HG03039 (cell line): ENCODE measurements around the gene ZNF454.

Experiments
- ATAC-seq: cut with Tn5 transposase; IDR thresholded peaks from one replicate; pipeline ENCODE4 v1.9.1; 2021; ENCODE audit warnings: mild to moderate bottlenecking, moderate library complexity; ENCODE audit not compliant: unreplicated experiment

Gene ZNF454

GRCh38 chr5:178940569-178941360 is at the start of gene ZNF454:
Gene ZNF454 (plus strand): TSS chr5:178941198. CDS start chr5:178942792, 1,594 bp downstream.
- ATAC-seq = no peak

DNA sequence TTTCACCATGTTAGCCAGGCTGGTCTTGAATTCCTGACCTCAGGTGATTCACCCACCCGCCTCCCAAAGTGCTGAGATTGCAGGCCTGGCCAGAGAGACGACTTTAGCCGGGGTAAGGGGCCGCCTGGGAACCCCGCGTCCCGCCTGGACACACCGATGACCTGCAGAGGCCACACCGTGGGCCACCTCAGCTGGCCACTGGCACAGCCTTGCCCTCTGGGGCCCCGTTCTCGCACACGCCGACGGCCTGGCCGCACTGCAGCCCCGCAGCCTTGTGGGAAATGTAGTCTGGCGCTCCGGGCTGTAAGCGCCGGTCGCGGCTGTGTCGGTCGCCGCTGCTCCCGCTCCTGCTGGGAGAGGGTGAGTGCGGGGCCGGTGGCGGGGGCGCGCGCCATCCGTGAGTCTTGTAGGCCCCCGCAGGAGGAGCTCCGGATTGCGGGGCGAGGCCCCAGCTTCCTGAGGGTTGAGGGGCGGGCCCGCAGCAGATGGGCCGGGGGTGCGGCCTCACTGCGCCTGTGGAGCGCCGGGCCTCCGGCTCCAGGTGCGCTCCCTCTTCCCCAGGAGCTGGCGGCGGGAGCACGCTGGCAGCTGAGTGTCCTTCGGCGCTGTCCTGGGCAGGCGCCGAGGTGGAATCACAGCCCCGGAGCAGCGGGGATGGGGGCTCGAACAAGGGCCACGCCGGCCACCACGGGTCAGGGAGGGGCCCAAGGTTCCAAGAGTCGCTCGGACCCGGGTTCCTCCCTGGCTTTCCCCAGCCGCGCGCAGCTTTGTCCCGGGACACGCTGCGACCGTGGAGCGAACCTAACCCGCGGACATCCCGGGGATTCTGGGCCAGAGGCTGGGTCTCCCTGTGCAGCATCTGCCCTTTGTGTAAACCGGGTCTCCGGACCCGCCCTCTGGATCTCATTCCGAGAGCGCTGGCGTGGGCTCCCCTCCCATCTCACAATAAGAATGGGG is 45.1 kb upstream of the ZNF454 start, which contains the start of gene ZFP2:
ZFP2 (plus strand) TSS at position 299 of the 957 bp plus-strand sequence. CDS start 35,401 bp downstream, outside the sequence.
- ATAC-seq = no peak

DNA sequence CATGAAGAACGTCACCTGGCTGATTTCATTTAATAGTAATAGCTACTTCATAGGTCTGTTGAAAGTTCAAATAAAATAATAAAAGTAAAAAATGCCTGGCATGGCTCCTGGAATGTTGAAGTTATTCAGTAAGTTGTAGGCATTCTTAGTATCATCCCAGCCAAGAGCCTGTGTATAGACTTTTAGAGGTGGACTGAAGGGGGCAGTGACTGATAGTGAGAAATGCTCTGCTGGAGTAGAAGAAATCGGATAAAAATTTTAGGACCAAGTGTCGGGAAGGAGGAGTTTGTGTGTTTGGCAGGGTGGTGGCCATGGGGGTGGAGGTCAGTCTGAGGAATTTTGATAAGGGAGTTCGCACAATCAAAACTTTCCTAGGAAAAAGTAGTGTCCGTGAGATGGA is 41.7 kb upstream of the ZNF454 start:
- no peak for ATAC-seq

DNA sequence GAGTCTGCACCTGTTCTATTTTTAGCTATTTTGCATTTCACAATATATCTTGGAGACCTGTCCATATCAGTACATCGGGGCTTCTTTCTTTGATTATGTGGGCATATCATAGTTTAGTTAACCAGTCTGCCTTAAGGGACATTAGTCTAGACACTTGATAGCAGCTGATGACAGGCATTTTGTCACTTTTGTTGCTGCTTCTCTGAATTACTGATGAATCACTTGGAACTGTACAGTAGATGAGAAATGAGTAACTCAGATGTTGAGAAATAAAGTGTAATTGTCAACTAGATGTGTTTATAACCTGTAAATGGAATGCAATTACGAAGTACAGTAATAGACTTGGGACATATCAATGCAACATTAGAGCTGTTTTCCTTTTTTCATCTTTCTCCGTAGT is 38.1 kb upstream of the ZNF454 start:
- ATAC-seq = no peak

- ATAC-seq = no peak
Observed at GRCh38 chr5:178931846-178932760, 8.9 kb upstream of the ZNF454 start.

DNA sequence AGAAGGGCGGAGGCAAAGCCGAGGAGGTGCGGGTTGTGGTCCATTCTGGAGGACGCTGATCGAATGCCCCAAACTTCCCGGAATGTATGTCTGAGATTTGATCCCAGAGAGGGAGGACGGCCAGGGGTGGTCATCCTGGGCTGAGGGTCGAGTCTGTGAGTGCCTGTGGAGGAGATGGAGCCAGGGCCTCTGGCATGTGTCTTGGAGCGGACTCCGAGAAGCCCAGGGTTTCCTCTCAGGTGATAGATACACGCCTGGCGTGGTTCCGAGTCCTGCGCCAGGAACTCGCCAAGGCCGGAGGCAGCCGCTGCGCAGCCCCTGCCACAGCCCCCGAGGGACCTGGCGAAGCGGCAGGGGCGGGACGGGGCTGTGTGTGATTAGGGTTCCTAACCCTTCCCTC is 363 bp downstream of the ZNF454 start:
- ATAC-seq = no peak

DNA sequence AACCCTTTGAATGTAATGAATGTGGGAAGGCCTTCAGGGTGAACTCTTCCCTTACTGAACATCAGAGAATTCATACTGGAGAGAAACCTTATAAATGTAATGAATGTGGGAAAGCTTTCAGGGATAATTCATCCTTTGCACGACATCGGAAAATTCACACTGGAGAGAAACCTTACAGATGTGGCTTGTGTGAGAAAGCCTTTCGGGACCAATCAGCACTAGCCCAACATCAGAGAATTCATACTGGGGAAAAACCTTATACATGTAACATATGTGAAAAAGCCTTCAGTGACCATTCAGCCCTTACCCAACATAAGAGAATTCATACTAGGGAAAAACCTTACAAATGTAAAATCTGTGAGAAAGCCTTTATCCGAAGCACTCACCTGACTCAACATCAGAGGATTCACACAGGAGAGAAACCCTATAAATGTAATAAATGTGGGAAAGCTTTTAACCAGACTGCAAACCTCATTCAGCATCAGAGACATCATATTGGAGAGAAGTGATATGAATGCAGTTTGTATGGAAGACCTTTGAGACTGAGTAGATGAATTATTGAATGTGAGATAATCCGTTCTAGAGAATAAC is 24.6 kb downstream of the ZNF454 start:
- no peak for ATAC-seq

DNA sequence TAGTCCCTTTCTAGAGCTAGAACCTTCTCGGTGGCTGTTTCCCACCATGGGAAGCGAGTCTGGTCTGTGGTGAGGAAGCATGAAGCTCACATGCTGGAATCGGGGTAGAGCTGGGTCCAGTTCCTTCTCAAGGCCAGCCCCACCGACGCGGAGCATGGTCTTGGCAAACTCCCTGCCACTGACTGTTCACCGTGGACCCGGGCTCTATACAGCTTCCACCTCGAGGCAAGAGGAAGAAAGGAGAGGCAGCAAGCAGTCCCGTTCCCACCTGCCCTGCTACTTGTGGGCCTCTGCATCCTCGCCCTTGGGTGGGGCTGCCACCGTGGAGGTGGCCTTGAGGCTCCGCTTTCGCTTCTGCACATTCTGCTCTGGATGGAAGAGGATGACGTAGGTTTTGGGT is 40.4 kb downstream of the ZNF454 start:
- ATAC-seq = no peak

DNA sequence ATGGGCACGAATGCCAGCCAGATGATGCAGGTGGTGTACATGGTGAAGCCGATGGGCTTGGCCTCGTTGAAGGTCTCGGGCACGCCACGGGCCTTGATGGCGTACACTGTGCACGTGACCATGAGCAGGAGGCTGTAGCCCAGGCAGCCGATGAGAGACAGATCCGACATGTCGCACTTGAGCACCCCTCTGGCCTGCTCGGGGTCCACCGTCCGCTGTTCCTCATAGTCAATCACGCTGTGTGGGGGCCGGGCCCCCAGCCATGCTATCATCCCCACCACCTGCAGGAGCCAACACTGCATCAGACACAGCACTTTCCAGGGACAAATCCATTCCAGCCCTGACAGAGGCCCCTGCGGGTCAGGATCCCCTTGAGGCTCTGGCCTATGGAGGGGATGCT is 41.9 kb downstream of the ZNF454 start:
- no peak for ATAC-seq

DNA sequence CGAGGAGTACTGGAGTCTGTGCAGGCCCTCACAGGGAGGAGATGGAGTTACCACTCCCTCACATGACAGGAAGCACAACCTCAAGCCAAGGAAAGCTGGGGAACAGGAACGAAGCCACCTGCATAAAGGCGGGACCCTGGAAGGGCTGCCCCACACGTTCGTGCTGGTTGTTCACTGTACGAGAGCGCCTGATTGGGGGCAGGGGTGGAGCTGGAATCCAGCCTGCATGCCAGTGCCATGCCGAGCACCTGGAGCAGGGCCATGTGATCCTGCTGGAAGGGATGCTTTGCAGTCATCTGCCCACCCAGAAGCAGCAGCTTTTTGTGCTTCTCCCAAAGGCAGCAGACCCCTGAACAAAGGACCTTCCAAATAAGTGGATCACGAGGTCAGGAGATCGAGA is 42.7 kb downstream of the ZNF454 start:
- ATAC-seq = no peak

DNA sequence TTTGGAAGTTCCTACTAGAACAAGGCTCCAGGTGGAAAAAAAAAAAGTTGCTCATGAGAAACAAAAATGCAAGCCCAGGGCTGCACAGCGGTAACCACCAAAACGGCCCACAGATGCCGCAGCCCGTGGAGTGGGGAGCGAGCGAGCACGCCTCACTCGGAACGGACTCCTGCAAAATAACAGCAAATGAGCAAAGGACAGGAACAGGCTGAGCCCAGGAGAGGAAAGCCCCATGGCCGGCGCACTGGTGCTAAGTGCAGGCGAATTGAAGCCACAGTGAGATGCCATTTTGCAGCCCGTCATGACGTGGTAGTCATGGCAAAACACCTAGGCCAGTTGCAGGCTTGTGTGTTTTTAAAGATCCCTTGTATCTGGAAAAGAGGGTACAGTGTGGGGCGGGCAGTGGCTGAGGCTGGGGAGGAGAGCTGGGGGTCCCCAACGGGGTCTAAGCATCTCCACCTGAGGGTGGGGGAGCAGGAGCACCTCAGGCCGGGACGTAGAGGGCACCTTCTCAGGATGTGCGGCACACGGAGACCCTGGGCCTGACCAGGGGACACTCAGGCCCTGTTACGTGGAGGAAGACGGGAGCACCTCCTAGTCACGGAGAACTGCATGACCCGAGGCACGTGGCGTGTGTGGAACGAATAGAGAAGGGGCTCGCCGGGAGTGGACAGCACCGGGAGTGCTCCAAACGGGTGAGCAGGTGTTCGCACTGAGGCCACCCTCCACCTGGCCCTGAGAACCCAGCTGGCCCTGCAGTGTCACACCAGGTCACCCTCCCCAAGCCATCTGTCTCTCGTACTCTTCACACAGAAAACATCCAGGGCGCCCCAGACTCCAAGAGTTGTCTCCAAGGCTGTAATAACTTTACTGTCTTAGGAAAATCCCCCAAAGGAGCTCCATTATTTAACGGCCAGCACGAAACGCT is 43.4 kb downstream of the ZNF454 start:
- no peak for ATAC-seq

DNA sequence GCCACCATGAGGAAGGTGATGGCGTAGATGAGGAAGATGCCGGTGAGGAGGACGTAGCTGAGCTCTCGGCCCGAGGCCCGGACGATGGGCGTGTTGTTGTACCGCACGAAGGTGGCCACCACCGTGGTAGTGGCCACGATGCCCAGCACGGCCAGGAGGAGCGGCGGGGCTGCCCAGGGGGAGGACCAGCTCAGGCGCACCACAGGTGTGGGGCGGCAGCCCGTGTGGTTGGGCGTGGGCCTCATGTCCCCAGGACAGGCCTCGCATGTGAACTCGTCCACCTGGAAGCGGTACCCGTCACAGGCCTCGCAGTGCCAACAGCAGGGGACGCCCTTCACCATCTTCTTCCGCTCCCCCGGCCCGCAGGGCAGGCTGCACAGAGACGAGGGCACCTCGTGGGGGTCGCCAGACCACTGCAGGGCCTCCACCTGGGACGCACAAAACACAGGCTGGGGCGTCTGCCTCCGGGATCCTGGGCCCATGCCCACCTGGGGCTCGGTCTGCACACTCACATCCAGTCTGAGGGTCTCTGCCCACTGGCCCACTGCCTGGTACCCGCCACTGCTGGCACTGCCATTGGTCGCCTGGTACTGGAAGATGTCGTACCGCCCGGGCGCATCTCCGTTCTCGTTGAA is 45.4 kb downstream of the ZNF454 start:
- no peak for ATAC-seq

GRCh38 chr5:178988436-178989220 is 47.6 kb downstream of the ZNF454 start:
- no peak for ATAC-seq

DNA sequence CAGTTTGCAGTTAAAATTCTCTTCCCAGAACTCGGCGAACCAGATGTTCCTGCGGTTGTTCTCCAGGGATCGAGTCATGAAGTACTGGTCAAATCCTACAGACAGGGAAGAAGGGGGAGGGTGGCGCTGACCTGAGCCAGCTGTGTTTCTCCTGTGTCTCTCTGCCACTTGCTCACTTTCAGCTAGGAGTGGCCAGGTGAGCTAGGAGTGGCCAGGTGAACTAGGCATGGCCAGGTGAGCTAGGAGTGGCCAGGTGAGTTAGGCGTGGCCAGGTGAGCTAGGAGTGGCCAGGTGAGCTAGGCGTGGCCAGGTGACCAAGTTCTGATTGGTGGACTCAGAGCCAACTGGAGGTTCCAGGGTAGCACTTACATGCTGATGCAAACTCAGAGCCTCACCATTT is 48.3 kb downstream of the ZNF454 start:
- no peak for ATAC-seq

DNA sequence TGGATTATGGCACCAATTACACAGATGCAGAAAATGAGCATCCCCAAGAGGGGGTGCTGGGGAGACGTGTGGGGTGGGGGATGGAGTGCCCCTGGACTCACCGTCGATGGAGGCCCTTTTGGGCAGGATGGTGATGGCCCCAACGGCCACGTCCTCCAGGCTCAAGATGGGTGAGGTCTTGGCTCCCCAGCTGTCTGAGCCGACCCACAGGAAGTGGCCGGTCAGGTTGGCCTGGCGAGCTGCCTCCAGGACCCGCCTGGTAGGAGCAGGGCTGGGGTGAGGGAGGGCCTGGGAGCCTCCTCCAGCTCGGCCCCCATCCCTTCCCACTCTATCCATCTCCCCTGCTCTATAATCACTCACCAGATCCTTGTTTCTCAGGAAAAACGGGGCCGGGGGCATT is 49.5 kb downstream of the ZNF454 start:
- ATAC-seq = no peak

DNA sequence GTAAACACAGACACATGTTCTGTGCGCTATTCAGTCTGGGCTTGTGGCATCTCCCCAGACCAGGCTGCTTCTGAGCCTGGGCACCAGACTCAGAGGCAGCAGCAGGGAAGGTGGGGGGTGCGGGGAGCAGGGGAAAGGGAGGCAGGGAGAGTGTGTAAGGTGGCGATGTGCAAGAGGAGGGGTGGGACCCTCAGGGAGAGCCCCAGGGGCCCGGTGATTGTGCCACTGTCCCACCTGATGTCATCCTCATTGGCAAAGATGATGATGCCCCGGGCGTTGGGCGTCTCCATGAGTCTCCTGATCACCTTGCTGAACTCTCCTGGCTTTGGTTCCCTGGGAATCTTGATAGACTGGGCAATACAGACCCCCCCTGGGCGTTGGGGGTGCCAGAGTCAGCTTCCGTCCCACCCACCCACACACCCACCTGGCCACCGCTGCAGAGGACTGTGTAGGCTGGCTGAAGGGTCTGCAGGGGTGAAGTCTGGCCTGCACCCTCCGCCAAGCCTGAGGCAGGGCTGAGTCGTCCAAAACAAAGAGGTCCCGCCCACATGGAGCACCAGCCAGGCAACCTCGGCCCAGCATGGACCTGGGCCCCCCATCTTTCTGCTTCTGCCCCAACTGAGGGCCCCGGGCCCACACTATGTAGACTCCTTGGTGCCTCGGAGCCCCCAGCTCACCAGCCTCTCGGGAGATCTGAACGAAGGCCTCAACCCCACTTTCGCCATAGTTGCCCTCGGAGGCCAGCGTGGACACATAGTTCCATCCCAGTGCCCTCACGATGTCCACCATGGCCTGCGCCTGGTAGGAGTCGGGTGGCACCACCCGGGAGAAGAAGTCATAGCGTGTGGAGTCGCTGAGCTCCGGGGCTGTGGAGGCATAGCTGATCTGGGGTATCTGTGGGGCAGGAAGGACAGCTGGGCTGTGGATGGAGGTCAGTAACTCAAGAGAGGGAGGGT is 50.5 kb downstream of the ZNF454 start:
- ATAC-seq = no peak
